IgD-negative memory B cell (primary cell): ENCODE results near the gene TUBB. TPM values are rescaled to one million over a fixed set of nuclear protein-coding genes. Genes with fewer than 3 reads are reported as not detected.
"Not testable (repeated sequence)": the region's sequence is repeated elsewhere in the genome, so short reads cannot be mapped to it uniquely, and the experiment has no call there.

Experiments used
- H3K27ac Mint-ChIP-seq, 3 donors: one replicate each; pipeline ENCODE4 v1.8.0; 2020 to 2022; ENCODE audit warnings: mild to moderate bottlenecking in 3 of 3, mixed read lengths in 3 of 3, moderate library complexity in 1 of 3
- H3K27me3 Mint-ChIP-seq: one replicate; pipeline ENCODE4 v1.8.0; 2021; ENCODE audit warnings: mixed read lengths
- H3K36me3 Mint-ChIP-seq: one replicate; pipeline ENCODE4 v1.8.0; 2020; ENCODE audit warnings: mild to moderate bottlenecking, mixed read lengths
- H3K4me1 Mint-ChIP-seq, 3 donors: one replicate each; pipeline ENCODE4 v1.8.0; 2020 to 2022; ENCODE audit warnings: mixed read lengths in 3 of 3, mild to moderate bottlenecking in 1 of 3
- H3K4me3 Mint-ChIP-seq, 4 donors: one replicate each; pipeline ENCODE4 v1.8.0; 2020 to 2022; ENCODE audit warnings: mild to moderate bottlenecking in 4 of 4, mixed read lengths in 4 of 4, moderate library complexity in 3 of 4
- H3K9me3 Mint-ChIP-seq, 3 donors: one replicate each; pipeline ENCODE4 v1.8.0; 2020 to 2021; ENCODE audit warnings: mixed read lengths in 3 of 3, mild to moderate bottlenecking in 1 of 3
- polyA plus RNA-seq: library from polyadenylated mRNA; unstranded; fragments of 300-500 nt; fragmentation: Illumina TruSeq; gene quantifications from one replicate; pipeline ENCODE4 v1.2.3, GENCODE V29; 2021

TUBB gene
- polyA plus RNA-seq, 1 donor from 2014 or later: 156 TPM

DNA sequence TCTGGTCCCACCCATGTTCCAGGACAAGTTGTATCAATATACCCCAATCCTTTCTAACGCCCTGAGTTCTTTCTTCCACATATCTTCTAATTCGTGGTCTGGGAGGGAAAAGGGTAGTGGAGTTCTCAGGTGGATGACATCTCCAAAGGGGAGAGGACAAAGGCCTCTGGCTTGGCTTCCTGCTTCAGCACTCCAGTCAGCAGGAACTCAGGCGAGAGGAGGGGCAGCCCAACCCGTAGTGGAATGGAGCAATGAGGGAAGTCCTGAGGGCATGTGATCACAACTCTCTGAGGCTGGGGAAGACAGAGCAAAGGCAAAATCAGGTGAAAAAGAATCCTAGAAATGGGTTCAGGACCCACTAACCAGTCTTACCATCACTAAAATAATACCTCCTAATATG is 19.8 kb upstream of the TUBB start:
- no peak overlapping the region for H3K4me3 Mint-ChIP-seq
- no peaks in the 10 kb centered on the region for H3K9me3 Mint-ChIP-seq
- H3K4me1 Mint-ChIP-seq: no peaks in the 10 kb centered on the region
- H3K27me3 Mint-ChIP-seq: no peaks in the 10 kb centered on the region
- peaks cover 1% of the 10 kb centered on the region for H3K36me3 Mint-ChIP-seq
- peak overlapping the region in 2 of 3 donors; percentile 59 to 81 for H3K27ac Mint-ChIP-seq

DNA sequence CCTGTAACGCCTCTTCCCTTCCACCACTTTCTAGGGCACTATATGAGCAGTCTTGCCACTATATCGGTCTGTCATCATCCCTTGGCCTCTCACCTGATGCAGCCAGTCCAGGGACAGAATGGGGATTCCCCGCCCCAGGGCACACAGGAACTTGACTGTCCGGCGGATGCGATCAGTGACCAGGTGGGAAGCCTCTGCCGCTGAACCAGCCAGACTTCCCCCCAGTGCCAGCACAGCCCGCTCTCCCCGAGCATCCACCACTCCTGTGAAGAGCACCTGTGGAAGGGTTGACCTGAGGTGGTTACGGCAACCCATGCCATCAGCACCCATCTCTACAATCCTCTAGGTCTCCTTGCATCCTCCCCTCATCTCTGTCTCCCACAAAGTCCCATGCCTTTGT is 17.1 kb upstream of the TUBB start:
- no peaks in the 10 kb centered on the region for H3K9me3 Mint-ChIP-seq
- no peak overlapping the region for H3K4me3 Mint-ChIP-seq
- H3K27ac Mint-ChIP-seq: no peak overlapping the region
- no peaks in the 10 kb centered on the region for H3K27me3 Mint-ChIP-seq
- peaks cover 0 to 5% (median 5%) of the 10 kb centered on the region in 3 donors for H3K4me1 Mint-ChIP-seq
- H3K36me3 Mint-ChIP-seq: peaks cover 8% of the 10 kb centered on the region

DNA sequence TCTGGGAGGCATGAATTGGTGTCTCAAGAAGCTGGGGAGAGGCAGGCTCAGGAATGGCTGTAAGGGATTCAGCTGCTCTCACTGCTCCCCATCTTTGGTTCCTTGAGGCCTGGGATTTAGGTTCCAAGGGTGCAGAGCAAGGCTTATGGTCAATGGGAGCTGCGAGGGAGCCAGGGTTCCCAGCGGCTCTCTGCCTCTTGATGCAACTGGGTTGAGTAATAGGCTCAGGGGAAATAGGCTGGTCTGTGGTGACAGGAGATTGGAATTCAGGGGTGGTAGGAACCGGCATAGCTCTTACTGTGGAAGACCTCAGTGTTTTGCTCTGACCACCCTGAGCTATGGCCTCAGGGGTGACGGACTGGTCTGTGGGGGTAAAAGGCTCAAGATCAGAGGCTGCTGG is 16.3 kb upstream of the TUBB start:
- no peak overlapping the region for H3K4me3 Mint-ChIP-seq
- H3K9me3 Mint-ChIP-seq: no peaks in the 10 kb centered on the region
- H3K4me1 Mint-ChIP-seq: peaks cover 0 to 5% (median 5%) of the 10 kb centered on the region in 3 donors
- H3K27ac Mint-ChIP-seq: no peak overlapping the region
- peaks cover 8% of the 10 kb centered on the region for H3K36me3 Mint-ChIP-seq
- H3K27me3 Mint-ChIP-seq: no peaks in the 10 kb centered on the region

DNA sequence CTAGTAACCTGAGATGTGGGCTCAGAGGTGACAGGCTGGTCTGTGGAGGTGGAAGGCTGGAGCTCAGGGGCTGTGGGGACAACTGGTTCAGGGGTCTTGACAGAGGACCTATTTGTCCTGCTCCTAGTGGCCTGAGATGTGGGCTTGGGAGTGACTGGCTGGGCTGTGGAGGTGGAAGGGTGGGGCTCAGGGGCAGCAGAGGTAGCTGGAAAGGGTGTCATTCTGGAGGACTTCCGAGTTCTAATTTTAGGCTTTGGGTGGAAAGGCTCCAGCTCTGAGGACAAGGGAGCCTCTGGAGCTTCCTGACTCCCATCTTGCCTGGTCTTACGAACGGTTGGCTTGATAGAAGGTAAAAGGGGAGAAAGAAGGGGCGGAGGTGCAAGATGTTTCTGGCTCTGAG is 14.5 kb upstream of the TUBB start:
- Mint-ChIP-seq H3K36me3 (peaks cover 8% of the 10 kb centered on the region), H3K4me1 (peaks cover 3 to 5% (median 5%) of the 10 kb centered on the region in 3 donors), H3K27ac (no peak overlapping the region), H3K4me3 (no peak overlapping the region), H3K9me3 (no peaks in the 10 kb centered on the region), H3K27me3 (no peaks in the 10 kb centered on the region)

DNA sequence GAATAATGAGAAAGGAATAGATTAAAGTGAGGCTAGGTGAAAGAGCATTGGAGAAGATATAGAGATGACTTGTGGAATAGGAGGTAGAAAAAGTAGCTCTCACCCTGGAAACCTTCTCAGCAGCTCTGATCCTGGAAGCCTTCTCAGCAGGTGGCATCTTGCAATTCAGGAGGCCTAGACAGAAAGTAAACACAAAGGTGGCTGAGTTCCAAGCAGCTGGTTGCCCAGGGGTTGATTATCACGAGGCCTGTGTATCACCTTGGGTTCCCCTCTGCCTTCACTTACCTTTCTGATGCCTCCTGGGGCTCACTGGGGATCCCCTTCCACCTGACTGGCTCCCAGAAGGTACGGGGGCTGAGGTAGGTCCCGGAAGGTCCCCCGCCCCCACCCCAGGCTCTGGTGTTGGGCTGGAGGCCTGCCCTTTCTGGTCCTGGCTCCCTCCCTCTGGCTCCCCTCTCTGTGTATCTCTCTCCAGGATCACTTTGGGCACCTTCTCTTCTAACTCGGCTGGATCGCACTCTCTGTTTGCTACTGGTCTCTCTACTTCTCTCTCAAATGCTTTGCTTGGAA is 12.8 kb upstream of the TUBB start:
- no peaks in the 10 kb centered on the region for H3K9me3 Mint-ChIP-seq
- no peak overlapping the region for H3K4me3 Mint-ChIP-seq
- H3K27me3 Mint-ChIP-seq: no peaks in the 10 kb centered on the region
- peaks cover 8 to 13% (median 11%) of the 10 kb centered on the region in 3 donors for H3K4me1 Mint-ChIP-seq
- peak overlapping the region in 1 of 3 donors; percentile 78 for H3K27ac Mint-ChIP-seq
- peaks cover 10% of the 10 kb centered on the region for H3K36me3 Mint-ChIP-seq

DNA sequence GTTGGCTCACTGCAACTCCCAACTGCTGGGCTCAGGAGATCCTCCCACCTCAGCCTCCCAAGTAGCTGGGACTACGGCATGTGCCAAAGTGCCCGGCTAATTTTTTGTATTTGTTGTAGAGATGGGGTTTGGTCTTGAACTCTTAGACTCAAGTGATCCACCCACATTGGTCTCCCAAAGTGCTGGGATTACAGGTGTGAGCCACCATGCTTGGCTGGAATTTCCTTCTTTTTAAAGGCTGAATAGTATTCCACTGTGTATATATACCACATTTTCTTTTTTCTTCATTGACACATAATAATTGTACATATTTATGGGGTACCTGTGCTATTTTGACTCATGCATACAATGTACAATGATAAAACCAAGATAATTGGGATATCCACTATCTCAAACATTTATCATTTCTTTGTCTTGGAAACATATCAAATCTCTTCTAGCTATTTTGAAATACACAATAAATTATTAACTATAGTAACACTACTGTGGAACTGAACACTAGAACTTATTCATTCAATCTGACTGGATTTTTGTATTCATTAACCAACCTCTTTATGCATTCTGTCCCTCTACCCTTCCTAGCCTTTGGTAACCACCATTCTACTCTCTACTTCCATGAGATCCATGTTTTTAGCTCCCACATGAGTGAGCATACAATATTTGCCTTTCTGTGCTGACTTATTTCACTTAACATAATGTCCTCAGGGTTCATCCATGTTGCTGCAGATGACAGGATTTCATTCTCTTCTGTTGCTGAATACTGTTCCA is 10.9 kb upstream of the TUBB start:
- Mint-ChIP-seq H3K4me3 (no peak overlapping the region), H3K4me1 (peaks cover 15 to 16% (median 15%) of the 10 kb centered on the region in 3 donors), H3K27me3 (no peaks in the 10 kb centered on the region), H3K9me3 (no peaks in the 10 kb centered on the region), H3K36me3 (peaks cover 10% of the 10 kb centered on the region), H3K27ac (no peak overlapping the region)

DNA sequence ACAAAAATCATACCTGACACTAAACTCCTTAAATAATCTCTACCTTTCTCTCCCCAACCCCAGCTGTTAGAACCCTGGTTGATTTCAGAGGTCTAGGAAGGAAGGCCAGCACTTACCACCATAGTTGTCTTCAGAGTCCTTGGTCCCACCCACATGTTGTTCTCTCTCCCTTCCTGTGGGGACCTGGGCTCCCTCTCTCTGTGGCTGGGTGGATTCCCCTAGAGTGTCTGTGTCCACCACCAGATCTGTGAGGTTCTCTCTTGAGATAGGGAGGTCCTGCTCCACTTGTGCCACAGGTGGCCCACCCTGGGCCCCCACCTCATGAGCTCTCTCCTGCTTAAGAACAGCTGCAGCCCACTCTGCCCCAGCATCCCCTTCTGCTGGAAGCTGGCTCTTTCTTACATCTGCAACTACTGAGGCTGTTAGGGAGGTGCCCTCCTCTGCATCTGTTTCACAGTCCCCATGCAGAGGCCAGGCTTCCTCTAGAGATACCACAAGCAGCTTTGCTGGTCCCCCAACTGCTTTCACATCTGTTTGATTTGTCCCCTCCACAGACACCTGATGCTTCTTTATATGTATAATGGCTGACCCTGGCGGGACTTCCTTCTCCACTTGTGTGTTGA is 8.3 kb upstream of the TUBB start:
- H3K4me1 Mint-ChIP-seq: peaks cover 19 to 33% (median 29%) of the 10 kb centered on the region in 3 donors
- peaks cover 12% of the 10 kb centered on the region for H3K36me3 Mint-ChIP-seq
- no peak overlapping the region for H3K27ac Mint-ChIP-seq
- no peaks in the 10 kb centered on the region for H3K9me3 Mint-ChIP-seq
- H3K27me3 Mint-ChIP-seq: no peaks in the 10 kb centered on the region
- H3K4me3 Mint-ChIP-seq: peak overlapping the region in 1 of 4 donors; percentile 17

DNA sequence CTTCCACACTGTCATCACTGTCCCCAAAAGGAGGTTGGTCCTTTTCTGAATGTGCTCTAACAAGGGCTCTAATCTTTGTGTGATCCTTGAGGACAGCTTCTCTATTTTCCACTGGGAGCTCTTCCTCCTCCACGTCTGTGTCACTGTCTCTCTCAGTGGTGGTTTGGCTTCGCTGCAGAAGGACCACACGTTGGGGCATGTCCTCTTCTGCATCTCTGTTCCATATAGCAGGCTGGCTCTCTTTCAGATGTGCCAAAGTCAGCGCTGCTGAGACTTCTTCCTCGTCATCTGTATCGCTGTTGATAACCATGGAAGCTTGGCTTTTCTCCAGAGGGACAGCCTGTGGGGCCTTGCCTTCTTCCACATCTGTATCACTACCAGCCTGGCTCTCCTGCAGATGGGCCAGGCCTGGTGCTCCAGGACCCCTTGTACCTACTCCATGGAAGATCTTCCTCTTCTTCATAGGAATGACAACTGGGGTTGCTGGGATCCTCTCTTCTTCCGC is 7.7 kb upstream of the TUBB start:
- Mint-ChIP-seq H3K4me3 (peak overlapping the region in 1 of 4 donors; percentile 61), H3K27ac (peak overlapping the region in 1 of 3 donors; percentile 47), H3K4me1 (peaks cover 22 to 35% (median 34%) of the 10 kb centered on the region in 3 donors), H3K36me3 (peaks cover 12% of the 10 kb centered on the region), H3K27me3 (no peaks in the 10 kb centered on the region), H3K9me3 (no peaks in the 10 kb centered on the region)

DNA sequence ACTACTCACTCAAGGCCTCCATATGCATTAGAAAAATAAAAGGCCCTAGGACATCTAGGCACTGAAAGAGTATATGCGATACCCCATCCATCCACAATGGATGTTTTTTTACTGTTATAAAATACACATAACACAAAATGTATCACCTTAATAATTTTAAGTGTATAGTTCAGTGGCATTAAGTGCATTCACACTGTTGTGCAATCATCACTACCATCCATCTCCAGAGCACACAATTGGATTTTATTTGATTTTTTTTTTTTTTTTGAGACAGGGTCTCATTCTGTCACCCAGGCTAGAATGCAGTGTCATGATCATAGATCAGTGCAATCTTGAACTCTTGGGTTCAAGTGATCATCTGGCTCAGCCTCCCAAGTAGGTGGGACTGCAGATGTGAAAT is 5.9 kb upstream of the TUBB start:
- Mint-ChIP-seq H3K4me1 (peaks cover 25 to 39% (median 38%) of the 10 kb centered on the region in 3 donors), H3K9me3 (no peaks in the 10 kb centered on the region), H3K36me3 (peaks cover 9% of the 10 kb centered on the region), H3K27me3 (no peaks in the 10 kb centered on the region), H3K4me3 (no peak overlapping the region), H3K27ac (no peak overlapping the region)

DNA sequence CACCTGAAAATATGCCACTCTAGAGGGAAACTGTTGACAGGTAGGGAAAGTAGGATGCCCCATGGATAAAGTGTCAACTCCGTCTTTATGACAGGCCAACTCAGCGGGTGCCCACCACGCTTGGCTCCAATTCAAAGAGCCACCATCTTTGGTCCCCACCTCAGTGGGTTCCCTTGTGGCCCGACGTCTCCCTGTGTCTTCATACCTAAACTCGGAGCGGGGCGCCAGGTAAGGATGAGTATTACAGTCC is 3.3 kb upstream of the TUBB start:
- no peaks in the 10 kb centered on the region for H3K27me3 Mint-ChIP-seq
- peaks cover 38 to 42% (median 42%) of the 10 kb centered on the region in 3 donors for H3K4me1 Mint-ChIP-seq
- H3K9me3 Mint-ChIP-seq: no peaks in the 10 kb centered on the region
- H3K27ac Mint-ChIP-seq: peak overlapping the region; percentile 93 to 99 (median 98)
- H3K4me3 Mint-ChIP-seq: peak overlapping the region; percentile 89 to 99 (median 98)
- peaks cover 7% of the 10 kb centered on the region for H3K36me3 Mint-ChIP-seq

DNA sequence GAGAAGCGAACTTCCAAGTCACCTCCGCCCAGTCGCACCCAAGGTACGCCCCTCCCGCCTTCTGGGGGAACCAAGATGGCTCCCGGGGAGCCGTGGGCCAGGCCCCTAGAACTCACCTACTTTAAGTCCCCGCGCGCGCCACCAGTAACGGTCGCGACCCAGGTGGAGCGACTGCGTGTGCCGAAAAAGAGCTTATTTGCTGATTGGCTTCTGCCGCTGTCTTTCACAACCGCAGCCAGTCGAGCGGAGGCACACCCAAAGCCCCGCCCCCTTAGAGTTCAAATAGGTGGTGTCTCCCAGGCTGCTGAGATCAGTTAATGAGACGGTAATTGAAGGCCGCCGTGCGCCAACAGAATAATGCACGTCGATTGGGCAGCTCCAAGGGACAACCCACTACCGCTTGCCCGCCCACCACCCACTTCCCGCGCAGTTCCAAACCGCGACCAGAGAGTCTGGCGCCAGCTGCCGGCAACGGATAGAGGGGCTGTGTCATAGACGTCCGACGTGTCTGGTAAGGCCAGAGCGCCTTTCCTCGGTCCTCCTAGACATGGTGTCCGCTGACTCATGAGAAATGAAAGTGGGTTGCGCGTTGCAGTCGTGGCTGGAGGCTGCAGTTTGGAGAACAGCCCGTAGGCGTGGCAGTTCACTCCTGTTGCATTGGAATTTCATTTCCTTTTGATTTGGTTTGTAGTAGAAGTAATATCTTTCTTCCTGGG is 2.9 kb upstream of the TUBB start, which contains the start of gene MDC1:
MDC1 (minus strand) TSS at position 153 of the 716 bp plus-strand sequence. CDS start 2,106 bp downstream, outside the sequence.
- no peaks in the 10 kb centered on the region for H3K27me3 Mint-ChIP-seq
- H3K4me3 Mint-ChIP-seq: peak within 1 kb of the TSS; percentile 89 to 99 (median 98)
- no peaks in the 10 kb centered on the region for H3K9me3 Mint-ChIP-seq
- H3K36me3 Mint-ChIP-seq: peaks cover 6% of the 10 kb centered on the region
- peaks cover 33 to 38% (median 37%) of the 10 kb centered on the region in 3 donors for H3K4me1 Mint-ChIP-seq
- H3K27ac Mint-ChIP-seq: peak within 1 kb of the TSS; percentile 93 to 99 (median 98)

DNA sequence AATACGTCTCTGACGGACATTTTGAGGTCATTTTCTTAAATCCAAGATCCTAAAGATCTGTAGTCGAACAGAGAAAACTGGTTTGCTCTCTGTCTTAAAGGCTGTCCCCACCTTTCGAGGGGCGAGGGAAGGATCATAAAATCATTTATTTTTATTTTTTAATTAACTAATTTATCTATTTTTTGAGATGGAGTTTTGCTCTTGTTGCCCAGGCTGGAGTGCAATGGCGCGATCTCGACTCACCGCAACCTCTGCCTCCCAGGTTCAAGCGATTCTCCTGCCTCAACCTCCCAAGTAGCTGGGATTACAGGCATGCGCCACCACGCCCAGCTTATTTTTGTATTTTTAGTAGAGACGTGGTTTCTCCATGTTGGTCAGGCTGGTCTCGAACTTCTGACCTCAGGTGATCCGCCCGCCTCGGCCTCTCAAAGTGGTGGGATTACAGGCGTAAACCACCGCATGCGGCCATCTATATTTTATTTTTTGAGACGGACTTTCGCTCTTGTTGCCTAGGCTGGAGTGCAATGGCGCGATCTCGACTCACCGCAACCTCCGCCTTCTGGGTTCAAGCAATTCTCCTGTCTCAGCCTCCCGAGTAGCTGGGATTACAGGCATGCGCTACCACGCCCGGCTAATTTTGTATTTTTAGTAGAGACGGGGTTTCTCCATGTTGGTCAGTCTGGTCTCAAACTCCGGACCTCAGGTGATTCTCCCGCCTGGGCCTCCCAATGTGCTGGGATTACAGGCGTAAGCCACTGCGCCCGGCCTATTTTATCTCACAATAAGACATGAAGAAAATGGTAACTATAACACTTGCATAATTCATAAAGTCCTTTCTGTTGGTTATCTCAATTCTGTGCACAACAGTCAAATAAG is 2.1 kb upstream of the TUBB start:
- not testable (repeated sequence) for H3K27me3 Mint-ChIP-seq, H3K9me3 Mint-ChIP-seq, H3K36me3 Mint-ChIP-seq
- Mint-ChIP-seq H3K4me3 (peak overlapping the region; percentile 96 to 99 (median 98)), H3K27ac (peak overlapping the region; percentile 93 to 99 (median 98)), H3K4me1 (peaks cover 34 to 42% (median 36%) of the 10 kb centered on the region in 3 donors)

DNA sequence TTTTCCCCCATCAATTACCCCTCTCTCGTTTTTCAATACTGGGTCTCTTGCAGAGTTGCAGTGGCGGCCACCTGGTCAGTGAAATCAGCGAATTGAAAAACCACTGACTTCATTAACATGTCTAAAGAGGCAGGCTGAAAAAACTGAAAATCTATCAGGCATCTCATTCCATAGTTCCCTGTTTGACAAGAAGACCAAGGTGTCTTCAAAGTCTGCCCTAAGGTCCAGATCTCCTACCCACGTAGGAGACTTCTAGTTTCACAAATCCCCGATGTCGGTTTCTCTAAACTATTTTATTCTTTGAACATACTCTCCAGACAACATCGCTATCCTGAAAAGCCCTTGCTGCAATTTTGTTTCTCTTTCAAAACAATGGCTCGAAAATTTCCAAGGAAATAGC is 796 bp upstream of the TUBB start:
- Mint-ChIP-seq H3K27ac (peak overlapping the region; percentile 96 to 98 (median 98)), H3K4me3 (peak overlapping the region; percentile 96 to 100 (median 98)), H3K4me1 (peaks cover 34 to 48% (median 42%) of the 10 kb centered on the region in 3 donors), H3K9me3 (no peaks in the 10 kb centered on the region), H3K36me3 (peaks cover 6% of the 10 kb centered on the region), H3K27me3 (no peaks in the 10 kb centered on the region)

DNA sequence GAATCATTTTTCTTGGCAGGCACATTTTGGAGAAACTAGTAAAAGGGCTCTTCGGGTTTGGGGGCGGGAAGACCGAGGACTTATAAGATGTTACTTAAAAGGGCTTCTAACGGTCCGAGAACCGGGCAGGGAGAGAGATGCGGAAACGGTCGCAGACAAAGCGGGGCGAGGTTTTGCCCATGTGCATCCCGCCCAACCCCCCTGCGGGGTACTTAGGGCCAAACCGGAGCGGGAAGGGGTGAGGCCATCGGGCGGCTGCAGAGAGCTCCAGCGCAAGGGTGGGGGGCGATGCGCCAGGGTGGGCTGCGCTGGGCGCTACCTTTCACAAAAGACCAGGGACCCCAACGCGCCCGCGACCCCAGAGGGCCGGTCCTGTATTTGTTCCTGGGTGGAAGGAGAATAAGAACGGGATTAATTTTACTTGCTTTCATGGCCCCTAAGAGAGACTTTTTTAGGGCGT is 616 bp downstream of the TUBB start:
- H3K27me3 Mint-ChIP-seq: no peaks in the 10 kb centered on the region
- peaks cover 5% of the 10 kb centered on the region for H3K36me3 Mint-ChIP-seq
- H3K4me3 Mint-ChIP-seq: peak overlapping the region; percentile 96 to 100 (median 98)
- peaks cover 37 to 55% (median 50%) of the 10 kb centered on the region in 3 donors for H3K4me1 Mint-ChIP-seq
- H3K27ac Mint-ChIP-seq: peak overlapping the region; percentile 96 to 98 (median 98)
- no peaks in the 10 kb centered on the region for H3K9me3 Mint-ChIP-seq
